ENCODE data around the gene CUL9.

CUL9 gene

DNA sequence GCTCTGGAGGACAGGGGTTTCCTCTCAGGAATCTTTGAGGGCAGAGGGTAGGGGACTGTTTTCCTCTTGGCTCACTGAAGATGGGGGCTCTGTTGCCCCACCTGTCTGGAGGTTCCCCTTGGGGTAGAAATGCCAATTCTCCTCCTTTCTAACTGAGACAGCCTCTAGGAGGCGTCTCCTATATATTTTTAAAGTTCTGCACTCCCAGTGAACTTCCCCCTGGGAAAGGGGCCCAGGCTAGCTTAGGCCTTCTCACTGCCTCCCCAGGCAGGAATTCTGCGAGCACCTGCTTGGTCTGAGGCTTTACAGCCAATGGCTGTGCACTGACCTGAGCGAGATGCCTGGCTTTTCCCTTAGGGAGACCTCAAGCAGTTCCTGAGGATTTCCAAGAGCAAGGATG lies 35.7 kb upstream of the CUL9 start:
- TF ChIP-seq, protein P1, sequence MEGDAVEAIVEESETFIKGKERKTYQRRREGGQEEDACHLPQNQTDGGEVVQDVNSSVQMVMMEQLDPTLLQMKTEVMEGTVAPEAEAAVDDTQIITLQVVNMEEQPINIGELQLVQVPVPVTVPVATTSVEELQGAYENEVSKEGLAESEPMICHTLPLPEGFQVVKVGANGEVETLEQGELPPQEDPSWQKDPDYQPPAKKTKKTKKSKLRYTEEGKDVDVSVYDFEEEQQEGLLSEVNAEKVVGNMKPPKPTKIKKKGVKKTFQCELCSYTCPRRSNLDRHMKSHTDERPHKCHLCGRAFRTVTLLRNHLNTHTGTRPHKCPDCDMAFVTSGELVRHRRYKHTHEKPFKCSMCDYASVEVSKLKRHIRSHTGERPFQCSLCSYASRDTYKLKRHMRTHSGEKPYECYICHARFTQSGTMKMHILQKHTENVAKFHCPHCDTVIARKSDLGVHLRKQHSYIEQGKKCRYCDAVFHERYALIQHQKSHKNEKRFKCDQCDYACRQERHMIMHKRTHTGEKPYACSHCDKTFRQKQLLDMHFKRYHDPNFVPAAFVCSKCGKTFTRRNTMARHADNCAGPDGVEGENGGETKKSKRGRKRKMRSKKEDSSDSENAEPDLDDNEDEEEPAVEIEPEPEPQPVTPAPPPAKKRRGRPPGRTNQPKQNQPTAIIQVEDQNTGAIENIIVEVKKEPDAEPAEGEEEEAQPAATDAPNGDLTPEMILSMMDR (IDR thresholded peaks at IDR 0.05; ENCODE audit: low read depth, low read length, missing control alignments) = no peak

DNA sequence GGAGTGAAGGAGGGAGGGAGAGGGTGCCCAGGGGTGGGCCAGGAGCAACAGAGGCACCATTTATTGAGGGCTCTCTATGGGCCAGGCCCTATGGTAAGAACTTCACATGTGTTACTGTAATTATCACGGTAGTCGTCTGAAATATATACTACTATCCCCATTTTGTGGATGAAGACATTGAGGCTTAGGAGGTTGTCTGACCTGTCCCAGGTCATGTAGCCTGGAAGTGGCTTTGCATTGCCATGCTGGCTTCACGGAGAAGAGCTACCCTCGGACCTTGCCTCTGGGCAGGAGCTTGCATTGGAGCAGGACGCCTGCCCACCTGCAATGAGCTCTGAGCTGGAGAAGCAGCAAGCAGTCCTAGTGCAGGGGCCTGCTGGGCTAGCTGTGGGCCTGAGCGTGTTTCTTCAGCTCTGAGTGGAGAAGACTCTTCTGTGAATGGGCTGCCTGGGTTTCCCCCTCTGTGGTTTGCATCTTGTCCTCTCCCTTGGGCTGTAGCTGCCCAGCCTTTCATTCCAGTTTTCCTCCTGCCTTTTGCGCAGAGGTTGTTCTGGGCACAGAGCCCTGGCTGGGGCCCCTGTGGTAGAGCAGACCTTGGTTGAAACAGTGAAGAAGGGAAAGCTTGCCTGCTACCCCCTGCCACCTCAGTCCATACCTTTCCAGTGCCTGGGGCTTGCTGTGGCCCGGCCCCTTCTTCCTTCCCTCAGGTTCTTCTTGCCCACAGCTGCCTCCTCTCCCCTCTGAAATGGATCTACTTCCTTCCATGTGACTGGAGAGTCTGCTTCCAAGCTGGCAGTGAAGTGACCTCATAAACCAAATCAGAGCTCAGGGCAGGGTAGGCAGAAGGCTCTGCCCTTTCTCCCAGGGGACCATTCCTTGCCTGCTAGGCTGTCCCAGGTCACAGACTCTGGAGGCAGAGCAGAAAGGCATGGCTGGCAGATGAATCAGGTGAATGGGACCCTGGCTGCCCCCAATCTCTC lies 35.0 kb upstream of the CUL9 start:
- TF ChIP-seq, protein P1 (IDR thresholded peaks at IDR 0.05; ENCODE audit: low read depth, low read length, missing control alignments) = no peak
- no peak for DNase-seq (ENCODE audit: extremely low read depth, low read depth)

More for the DNA sequence above, 35.7 kb upstream of the CUL9 start:
- no peak overlapping the region for H3K4me3 ChIP-seq (replicated peaks; ENCODE audit: low read depth, low read length)
- no peak for DNase-seq (ENCODE audit: extremely low read depth, low read depth)

DNA sequence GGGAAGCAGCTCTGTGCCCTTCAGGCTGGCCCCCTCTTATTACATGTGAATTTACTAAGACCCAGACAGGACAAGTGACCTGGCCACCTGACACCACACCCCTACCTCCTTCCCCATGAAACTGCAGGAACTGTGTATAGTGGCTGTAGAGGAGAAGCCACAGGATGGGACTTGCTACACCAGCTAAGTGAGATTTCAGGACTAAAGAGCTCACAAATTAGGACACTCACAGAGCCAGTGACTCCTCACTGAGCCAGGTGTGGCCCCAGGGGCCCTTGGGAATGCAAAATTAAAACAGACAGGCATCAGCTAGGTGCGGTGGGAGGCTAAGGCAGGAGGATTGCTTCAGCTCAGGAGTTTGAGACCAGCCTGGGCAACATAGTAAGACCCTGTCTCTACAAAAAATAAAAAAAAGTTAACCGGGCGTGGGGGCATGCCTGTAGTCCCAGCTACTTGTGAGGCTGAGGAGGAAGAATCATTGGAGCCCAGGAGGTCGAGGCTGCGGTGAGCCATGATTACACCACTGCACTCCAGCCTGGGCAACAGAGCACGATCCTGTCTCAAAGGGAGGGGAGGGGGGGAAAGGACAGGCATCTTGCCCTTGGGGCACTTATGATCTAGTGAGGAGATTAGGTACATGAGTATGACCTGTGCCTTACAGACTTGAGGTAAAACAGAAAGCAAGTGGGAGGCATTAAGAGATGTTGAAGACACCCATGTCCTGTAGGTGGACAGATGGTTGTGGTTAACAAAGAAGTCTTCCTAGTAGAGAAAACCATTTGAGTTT lies 34.1 kb upstream of the CUL9 start:
- no peak for DNase-seq (ENCODE audit: extremely low read depth, low read depth)
- no peak overlapping the region for H3K4me3 ChIP-seq (replicated peaks; ENCODE audit: low read depth, low read length)
- TF ChIP-seq, protein P1 (IDR thresholded peaks at IDR 0.05; ENCODE audit: low read depth, low read length, missing control alignments) = no peak

More for the DNA sequence above, 35.0 kb upstream of the CUL9 start:
- no peak overlapping the region for H3K4me3 ChIP-seq (replicated peaks; ENCODE audit: low read depth, low read length)

DNA sequence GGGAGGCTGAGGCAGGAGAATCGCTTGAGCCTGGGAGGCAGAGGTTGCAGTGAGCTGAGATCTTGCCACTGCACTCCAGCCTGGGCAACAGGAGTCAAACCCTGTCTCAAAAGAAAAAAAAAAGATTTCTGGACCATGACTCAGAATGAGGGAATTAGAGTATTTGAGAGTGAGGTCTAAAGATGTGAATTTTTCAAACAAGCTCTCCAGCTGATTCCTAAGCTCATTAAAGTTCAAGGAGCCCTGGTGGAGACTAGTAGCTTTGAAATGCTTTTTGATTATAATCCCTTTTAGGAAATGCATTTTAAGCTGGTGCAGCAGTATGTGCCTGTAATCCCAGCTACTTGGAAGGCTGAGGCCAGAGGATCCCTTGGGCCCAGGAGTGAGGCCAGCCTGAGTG lies 32.7 kb upstream of the CUL9 start:
- TF ChIP-seq, protein P1 (IDR thresholded peaks at IDR 0.05; ENCODE audit: low read depth, low read length, missing control alignments) = no peak
- H3K4me3 ChIP-seq (replicated peaks; ENCODE audit: low read depth, low read length) = no peak overlapping the region
- DNase-seq (ENCODE audit: extremely low read depth, low read depth) = no peak

DNA sequence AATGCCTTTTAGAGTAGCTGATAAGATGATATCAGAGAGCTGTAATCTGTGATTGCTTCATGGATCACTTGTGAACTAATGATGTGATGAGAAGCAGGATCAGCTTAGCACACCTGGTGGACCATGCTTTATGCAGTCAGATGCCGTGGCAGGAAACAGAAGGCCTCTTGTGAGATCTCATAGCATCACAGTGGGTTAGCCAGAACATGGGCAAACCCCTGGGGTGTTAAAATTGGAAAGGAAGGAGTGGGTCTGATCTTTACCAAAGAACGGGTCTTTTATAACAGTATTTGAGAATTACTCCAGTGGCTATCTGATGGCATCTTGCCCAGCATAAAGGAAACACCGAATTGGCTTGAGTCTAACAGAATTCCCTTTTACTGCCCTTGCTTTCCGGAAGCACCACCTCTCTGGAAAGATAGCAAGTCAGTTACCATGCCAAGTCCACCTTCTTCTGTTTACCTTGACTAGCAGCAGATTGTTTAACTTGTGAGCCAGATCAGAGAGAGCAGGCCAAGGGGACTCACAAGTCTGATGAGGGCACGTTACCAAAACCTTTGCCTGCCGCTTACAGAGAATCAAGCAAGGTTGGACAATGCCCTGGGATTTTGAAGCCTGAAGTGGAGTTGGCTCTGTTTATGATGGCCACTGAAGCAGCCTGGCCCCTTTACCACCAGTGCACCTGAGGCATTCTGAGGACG lies 31.8 kb upstream of the CUL9 start:
- no peak overlapping the region for H3K4me3 ChIP-seq (replicated peaks; ENCODE audit: low read depth, low read length)
- no peak for DNase-seq (ENCODE audit: extremely low read depth, low read depth)
- TF ChIP-seq, protein P1 (IDR thresholded peaks at IDR 0.05; ENCODE audit: low read depth, low read length, missing control alignments) = no peak

DNA sequence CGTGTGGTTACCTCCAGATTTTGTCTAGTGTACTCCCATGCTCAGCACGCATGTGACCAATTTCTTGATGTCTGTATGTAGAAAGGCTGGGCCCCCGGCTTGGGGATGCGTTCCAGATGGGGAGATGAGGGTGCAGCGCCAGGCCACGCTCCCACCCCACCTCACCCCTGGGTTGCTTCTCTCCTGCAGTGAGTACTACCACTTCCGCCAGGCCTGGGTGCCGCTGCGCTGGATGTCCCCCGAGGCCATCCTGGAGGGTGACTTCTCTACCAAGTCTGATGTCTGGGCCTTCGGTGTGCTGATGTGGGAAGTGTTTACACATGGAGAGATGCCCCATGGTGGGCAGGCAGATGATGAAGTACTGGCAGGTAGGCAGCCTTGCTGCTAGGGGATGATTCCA lies 22.4 kb upstream of the CUL9 start:
- TF ChIP-seq, protein P1 (IDR thresholded peaks at IDR 0.05; ENCODE audit: low read depth, low read length, missing control alignments) = no peak
- no peak overlapping the region for H3K4me3 ChIP-seq (replicated peaks; ENCODE audit: low read depth, low read length)
- DNase-seq (ENCODE audit: extremely low read depth, low read depth) = no peak
